ENCODE results near the gene GCK.

GRCh38 chr7:44110719-44111635, 78.3 kb downstream of the GCK start:
- no peak for TF ChIP-seq CTCF (IDR thresholded peaks at IDR 0.05; ENCODE audit: low read depth, low read length, missing input control)
- no peak for TF ChIP-seq SP1 (IDR thresholded peaks at IDR 0.05)
- no peak for TF ChIP-seq RAD21 (IDR thresholded peaks at IDR 0.05)
- no peak for TF ChIP-seq GABPA (IDR thresholded peaks at IDR 0.05 in 1 of 2, conservative IDR thresholded peaks at IDR 0.05 in 1 of 2)
- no peak for TF ChIP-seq EGR1 (IDR thresholded peaks at IDR 0.05; ENCODE audit: low read depth in 2 of 2)
- TF ChIP-seq FOXA1 (IDR thresholded peaks at IDR 0.05) = no peak
